Activated CD4-positive, alpha-beta T cell treated with anti-CD3 and anti-CD28 coated beads, Interleukin-10, Interleukin-2, amounts not matched to agents 100 ng/mL and 50 ng/mL, durations not matched to agents 16 hours and 8 hours (primary cell): ENCODE results near the gene CHST9.

Experiments used
- DNase-seq: peaks from one replicate; pipeline ENCODE4 v3.0.0-alpha.2; 2020

The CHST9 gene

DNA sequence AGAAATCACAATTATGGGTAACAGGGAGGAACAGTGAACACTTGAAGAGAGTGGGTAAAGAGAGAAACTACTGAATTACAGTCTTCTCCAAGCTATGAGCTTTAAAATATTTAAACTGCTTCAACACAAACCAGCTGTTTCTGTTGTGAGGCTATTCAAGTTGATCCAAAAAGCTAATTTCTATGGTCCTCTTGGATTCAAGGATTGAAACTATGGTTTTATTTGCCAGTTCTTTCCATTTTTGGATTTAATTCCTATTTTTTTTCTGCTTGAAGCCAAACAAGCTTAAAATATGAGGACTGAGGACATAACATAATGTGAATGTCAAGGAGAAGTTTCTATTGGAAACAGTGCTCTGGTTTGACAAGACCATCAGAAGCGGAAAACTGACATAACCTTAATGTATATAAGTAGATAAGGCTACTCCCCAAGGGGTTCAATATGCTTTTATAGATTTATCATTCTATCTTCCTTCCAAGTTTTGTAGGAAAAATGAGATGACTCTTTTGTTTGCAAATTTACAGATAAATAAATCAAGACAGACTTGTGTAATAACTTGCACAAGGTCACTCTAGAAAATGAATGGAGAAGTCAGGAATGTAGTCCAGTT, 258.9 kb downstream of the CHST9 start:
- DNase-seq = no peak

DNA sequence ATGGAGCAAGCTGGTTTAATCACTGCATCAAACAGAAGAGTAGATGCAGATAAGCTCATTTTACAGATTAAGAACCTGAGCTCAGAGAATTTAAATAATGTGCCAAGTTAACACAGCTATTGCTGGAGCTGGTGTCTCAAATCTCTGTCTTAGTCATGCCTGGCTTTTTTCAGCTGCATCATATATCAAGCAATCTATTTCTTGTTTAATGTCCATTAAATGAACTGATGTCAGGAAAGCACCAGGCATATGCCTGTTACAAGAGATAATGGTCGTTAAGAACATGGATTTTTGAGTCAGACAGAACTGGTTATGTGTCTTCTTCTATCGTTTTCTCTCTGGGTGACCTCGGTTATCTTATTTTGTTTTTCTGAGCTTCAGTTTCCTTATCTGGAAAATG, 259.8 kb downstream of the CHST9 start:
- DNase-seq = no peak

DNA sequence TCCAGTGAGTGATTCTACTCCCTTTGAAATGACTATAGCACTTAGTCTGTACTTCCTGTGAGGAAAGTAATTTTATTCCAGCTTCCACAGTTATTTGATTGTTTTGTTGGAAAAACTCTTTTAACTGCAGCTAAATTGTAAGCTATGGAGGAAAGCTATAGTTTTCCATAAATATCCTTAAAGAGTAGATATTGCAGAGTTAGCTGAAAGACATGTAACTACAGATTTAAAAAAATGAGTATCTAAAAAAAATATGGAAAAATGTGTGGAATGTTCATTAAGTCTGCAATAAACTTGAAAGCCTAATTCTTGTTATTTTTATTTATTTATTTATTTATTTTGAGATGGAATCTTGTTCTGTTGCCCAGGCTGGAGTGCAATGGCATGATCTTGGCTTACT, 262.8 kb downstream of the CHST9 start:
- DNase-seq = no peak

DNA sequence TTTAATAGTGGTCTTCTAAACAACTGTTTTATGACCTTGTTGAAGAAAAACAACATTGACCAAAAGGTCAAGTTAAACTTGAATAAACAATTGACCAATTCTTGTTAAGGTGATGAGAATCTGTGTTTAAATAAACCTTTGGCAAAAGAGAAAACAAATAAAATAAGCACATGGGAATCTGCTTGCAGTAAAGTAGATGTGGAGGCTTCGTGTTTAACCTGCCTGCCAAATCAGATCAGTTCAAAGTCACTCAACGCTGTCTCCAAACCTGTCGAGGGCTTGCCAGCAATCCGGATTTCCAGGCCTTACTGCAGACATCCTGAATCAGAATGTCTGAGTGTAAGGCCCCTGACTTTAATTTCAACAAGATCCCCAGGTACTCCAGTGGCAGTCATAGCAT, 264.5 kb downstream of the CHST9 start:
- no peak for DNase-seq

DNA sequence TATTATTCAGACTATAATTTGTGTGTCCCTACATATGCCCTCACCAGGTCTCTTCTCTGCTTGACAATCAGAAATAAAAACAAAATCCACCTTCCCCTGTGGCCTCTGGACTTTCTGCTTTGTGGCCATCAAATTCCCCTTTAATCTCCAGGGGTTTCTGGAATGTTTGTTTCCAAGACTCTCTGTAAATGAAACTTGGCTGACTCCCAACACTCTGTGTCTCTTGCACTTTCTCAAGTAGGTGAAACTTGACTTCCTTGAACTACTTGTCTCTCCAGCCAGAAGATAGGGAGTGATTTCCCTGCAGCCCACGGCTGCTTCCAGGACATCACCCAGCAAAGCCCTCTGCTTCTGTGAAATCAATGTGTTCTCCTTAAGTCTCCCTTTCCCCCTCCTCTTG, 265.5 kb downstream of the CHST9 start:
- DNase-seq = no peak

DNA sequence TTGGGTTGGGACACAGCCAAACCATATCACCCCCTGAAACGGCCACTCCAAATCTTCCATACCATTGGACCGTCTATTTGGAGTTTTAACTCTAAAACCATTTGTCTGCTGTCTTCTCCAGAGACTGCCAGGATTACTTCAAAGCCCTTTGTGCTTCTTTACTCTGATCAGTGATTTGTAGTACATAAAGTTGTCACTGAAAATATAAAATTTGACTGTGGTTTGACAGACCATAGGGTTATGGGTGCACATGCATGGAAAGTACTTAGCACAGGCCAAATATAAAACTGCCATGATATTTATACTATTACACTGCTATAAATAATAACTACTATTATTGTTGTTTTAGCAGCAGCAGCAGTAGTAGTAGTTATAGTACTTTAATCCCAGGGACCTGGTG, 265.9 kb downstream of the CHST9 start:
- no peak for DNase-seq

DNA sequence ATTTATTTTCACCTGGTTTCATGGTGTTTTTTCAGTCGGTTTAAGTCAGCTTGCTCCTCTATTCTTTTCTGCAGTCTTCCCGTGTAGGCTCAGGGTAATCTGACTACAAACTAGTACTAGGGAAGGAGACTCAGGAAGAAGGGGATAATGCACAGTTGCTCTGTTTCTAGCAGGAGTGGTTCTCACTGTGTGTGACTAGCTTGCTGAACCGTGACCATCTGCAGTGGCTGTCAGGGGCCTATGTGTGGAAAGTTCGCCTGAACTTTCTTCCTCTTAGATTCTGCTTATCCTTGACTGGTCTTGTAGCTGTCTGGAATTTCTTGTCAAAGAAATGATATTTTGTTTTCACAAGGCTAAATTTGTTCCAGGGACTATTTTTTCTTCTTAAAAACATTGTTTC, 273.3 kb downstream of the CHST9 start:
- DNase-seq = no peak

DNA sequence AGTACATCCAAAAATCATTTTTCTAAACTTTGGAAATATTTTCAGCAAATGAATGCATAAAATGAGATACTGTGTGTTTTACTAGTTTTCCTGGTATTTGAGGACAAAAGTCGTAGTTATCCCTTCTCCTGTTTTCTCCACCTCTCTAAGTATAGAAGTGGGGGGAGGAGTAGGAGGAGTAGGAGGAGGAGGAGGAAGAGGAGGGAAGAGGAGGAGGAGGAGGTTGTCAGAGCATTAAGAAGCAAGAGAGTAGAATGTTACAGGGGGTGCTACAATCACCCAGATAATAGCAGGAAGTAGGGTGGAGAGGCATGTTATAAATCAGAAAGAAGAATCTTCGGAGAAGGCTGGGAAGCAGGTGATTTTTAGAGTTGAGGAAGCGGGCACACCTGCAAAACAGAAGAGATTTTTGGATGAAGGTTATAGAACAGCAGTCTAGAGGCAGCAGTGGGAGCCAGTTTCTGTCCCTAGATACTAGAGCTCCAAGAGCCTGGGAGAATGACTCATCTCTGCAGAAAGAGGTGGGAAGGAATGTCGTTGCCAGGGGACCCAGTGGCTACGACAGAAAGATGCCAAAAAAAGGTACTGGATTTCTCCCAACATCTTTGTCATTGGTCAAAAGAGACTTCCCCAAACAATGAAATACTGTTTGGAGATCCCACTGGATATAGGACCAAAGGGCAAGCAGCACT, 275.4 kb downstream of the CHST9 start:
- DNase-seq = no peak

DNA sequence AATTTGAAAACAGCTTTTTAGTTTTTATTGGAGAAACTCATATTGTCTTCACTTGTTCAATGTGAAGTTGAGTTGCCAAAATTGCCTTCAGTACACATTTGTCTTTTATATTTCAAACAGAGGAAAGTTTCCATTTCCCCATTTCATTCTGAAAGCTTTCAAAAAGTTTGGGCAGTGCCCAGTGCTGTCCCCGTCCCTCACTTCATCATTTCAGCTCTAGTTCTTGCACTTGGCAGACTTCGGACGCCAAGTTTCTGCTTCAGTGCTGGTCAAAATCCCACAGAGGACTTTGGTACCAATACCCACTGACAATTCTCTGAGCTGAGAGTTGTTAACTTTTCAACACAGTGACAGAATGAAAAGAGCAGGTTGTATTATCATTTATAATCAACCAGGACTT, 276.2 kb downstream of the CHST9 start:
- DNase-seq = no peak

DNA sequence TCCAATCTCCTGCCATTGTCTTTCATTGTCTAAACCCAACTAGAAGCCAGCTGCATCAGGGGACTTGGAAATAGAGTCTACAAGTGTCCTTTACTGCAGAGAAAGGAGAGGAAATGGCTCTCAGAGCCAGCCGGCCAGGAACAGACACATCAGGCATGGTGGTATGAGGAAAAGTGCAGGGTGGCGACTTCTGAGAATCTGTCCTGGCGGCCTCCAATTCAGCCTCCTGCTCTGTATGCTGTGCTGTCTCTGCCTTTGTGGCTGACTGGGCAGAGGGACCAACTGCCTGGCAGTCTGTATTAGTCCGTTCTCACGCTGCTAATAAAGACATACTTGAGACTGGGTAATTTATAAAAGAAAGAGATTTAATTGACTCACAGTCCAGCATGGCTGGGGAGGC, 282.8 kb downstream of the CHST9 start:
- no peak for DNase-seq

DNA sequence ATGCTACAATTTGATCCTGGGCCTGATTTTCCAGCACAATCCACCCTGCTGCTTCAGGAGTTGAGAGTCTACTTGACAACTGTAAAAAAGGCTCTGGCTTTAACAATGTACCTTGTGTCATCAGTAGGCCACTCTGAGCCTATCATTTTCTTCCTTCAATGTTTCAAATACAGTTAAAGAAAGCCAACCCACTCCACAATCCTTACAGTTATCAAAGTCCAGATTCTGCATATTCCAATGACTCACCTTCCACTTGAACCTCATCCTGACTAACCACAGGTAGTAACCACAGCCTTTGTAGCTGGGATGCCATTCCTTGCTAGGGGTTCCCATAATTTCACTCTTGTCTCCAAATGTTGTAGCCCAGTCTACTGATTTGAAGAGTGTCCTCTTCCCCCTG, 284.1 kb downstream of the CHST9 start:
- no peak for DNase-seq

DNA sequence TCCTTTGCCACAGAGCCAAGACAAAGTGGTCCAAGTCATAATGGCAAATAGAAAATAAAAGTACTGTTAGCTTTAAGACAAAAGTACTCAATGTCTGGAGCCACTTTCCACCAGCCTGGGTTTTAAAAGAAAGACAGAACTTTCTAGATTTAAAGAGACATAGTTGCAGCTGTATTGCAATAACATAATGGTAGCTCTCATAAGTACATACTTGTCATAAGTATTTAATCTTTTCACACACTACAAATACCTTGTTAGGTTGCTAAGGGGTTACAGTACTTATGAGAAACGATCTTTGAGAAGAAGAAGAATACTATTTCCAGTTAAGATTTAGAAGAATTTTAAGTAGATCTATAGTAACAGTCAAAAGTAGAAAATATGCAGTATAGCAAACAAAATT, 290.7 kb downstream of the CHST9 start:
- DNase-seq = no peak

DNA sequence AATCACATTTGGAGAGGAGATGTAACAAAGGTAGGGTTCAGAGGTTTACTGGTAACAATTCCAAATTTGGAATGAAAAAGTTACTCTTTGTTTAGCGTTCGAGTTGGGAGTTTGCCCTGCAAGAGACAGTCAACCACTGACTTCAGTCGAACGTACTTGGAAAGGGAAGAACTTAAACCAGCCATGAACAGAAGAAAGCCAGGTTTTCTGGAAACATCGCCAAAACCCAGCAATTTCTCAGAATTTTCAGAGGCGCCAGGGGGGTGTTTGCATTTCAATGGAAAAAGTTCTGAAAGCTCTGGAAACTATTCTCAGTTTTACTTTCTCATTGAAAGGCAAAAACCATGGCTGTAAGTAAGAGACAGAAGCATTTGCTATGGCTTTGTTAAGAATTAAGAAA, 291.1 kb downstream of the CHST9 start:
- no peak for DNase-seq

DNA sequence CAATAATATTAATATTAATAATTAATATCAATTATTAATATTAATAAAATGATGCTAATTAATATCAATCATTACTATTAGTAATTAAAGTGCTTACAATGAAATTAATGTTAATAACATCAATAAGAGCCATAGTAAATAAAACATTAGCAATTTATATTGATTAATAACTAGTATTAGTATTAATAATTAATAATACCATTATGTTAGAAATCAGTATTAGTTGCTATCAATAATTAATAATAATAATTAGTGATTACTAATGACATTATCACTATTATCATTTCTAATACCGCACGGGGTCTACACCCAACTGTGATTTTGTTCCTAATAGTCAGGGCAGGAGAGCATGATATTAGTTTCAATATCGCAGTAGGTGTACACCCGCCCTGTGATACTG, 296.8 kb downstream of the CHST9 start:
- DNase-seq = no peak

DNA sequence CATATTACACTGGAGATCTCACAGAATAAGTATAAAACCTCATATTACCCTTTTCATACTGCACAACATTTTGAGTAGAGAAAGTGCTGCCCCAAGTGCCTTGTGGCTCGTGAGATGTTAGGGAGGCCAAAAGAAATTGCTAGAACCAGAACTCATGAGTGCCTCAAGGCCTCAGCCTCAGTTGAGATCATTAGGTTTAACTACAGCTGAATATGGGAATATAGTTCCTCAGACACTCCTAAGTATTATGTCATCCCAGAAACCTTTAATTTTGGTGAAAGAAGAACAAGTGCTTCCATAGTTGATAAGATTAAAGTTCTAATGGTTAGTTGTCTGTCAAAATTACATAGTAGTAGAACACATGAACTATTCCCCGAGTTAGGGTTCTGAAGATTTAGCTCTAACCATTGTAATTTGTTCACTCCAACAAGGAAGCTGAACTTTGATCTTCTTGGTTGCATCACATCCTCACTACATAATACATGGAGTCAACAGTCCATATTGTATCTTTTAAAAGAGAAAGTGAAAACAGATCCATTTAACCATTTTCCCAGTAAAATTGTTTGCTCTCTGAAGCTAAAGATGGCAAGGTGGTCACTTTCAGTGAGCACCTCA, 310.0 kb downstream of the CHST9 start:
- no peak for DNase-seq

DNA sequence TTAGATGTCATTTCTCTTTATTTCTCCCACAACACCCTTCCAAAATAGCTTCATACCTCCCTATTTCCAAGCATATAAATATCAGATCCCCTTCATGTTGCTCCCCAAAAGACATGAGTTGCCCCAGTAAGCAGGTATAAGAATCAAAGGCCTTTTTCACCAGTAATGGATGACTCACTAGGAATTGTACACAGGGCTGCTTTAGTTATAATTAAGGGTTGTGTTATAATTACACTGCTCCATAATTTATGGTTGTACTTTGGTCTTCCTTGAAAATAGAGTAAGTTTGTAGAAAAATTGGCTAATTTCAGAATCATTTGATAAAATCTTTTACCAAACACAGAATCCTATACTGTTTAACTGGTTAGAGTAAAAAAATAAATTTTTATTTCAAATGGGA, 310.8 kb downstream of the CHST9 start:
- no peak for DNase-seq

DNA sequence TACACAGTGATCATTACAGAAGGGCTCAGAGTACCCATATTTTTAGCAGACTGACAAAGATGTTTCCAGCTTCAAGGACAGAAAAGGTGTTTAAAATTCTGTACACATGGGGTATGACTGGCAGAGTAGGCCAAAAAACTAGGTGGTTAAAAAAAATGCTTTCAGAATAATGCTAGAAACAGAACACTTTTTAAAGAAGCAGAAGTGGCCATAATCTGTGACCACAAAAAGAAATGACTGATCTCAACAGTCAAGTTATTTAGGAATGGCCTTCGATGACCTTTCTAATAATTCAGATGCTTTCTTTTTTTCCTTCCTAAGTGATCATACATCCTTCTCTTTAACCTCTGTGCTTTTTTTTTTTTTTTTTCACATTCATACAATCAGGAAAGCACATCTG, 315.5 kb downstream of the CHST9 start:
- no peak for DNase-seq

DNA sequence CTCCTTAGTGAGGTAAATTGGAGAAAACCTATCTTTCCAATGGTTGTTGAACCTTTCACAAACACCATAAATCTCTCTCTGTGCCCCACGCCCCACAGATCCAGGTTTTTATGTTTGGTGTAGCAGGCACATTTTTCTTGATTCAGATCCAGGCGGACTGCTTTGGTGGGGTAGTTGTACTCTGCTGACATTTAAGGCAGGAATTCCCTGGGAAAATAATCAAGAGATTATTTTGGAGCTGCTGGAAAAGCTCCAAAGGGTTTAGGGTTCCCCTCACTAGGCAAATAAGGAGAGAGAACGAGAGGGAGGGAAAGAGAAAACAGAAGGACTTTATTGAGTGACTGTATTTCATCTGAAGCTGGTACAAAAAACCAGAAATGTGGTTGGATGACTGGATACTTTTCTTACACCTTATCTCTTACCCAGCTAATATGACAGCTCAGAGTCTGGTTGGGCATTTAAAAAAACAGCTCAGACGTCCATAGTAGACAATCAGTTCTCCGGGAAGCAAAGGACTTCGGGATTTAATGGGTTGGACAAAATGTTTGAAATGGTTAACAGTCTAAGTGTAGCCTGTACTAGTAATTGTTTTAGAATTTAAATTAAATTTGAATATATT, 316.0 kb downstream of the CHST9 start:
- no peak for DNase-seq

DNA sequence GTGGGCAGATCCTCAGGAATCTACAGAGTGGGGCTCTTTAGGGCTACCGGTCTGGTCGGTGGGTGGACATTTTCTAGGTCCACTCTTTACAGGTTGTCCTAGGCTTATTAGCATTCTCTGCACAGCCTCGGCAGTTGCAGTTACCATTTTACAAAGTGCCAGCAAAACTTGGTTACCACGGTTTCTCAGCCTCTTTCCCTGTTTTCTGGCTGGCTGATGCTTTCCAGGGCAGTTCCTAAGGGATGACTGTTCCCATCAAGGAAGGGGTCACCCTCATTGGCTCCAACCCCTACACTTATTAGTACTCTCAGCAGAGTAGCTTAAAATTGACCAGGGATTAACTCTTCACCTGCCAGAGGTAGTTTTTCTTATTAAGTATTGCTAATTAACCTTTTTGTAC, 317.6 kb downstream of the CHST9 start:
- no peak for DNase-seq

DNA sequence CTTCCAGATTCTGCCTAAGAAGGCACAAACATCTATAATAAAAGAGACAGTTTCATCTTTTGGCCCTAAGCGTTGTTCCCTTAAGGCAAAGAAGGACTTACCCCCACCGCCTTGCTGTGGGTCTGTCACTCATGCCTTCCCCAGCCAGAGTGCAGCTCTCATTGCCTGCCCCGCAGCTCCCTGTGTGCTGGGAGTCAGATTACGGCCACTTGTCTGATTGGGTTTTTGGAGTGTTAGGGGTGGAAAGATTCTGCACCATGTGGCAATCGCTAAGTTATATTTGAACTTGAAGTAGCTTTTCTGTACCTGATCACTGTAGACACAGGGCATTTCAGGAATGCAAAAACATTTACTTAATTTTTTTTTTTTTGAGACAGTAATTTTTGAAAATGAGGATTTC, 319.6 kb downstream of the CHST9 start, which contains the start of gene AQP4:
AQP4 (minus strand) TSS at position 151 of the 400 bp plus-strand sequence; CDS start at position 133, 18 bp downstream.
- DNase-seq = no peak

DNA sequence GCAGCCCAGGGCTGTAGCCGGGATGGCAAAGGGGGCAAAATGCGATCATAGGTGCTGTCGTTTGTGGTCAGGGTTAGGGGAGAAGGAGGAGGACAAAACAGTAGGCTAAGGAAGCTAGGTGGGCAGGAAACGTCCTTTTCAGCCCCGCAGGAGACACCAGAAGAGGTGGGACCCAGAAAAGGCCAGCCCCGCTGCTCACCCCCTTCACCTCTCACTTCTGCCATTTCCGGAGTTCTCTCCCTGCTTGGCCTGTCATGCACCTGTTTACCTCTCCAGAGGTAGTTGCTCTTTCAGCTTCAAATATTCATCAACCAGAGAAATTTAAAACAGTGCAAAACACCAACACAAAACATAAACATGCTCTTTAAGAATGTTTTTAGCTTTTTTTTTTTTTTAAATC, 320.4 kb downstream of the CHST9 start:
- DNase-seq = no peak

DNA sequence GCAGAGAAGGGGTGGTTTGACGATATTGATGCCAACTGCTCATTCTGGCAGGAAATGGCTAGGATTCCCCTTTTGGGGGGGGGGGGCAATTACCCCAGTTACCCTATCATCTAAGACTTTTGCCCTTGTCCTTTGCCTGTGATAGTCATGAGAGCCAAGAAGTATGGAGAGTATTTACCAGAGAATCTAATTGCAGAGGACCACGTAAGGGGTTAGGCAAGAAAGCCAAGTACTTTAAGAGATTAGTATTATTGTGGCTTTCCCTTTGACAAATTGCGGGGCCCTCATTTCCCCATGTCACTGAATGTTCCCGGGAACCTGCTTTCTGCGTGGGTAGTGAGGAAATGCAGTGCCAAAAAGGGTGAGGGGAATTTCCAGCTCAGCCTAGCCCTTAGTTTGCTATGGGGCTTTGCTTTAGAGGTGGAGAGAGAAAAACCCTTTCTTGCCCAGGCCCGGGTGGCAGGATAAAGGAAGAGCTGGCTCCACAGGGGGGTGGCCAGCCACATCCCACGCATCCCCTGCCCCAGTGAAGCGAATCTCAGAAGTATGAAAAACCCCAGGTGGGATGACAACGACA, 321.1 kb downstream of the CHST9 start:
- no peak for DNase-seq

DNA sequence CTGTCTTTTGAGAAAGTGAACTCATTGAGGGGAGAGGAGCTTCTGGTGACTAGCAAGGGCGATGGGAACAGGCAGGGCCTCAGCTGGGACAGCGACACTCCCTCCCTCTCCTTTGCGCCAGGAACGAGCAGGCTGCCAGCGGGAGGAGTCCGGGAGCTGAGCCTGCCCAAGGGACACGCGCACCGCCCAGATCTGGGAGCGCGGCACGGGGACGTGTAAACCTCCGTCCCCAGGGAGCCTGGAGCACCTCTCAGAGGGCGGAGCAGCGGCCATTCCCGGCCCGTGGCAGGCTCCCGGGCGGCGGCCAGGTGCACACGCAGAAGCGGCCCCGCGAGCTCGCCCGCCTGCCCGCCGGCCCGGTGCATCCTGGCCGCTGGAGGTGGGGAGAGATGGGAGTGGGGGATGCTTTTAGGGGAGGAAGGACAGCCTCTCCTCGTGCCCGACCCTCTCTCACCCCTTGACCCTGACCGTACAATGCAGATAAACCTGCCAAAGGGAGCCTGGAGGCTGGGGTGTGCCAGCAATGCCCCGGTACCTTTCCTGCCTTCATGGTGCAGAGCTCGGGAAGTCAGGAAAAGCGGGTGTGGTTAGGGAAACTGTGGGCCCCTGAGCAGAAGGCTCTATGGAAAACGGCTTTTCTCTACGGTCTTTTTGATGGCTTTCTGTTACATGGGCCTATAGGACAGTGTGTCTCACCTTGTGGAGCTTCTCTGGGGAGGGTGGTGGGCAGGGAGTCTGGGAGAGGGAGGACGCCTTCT, 321.8 kb downstream of the CHST9 start:
- no peak for DNase-seq
